Effector memory CD4-positive, alpha-beta T cell (primary cell): ENCODE measurements around the gene CABLES1.

Source experiments
- DNase-seq, 3 donors: peaks; one replicate each; pipeline ENCODE4 v3.0.0-alpha.2; 2020
- H3K27ac ChIP-seq: 2 replicates; pipeline ENCODE4 v1.7.0; 2013; ENCODE audit warnings: mild to moderate bottlenecking, low read length, moderate library complexity; ENCODE audit not compliant: insufficient read depth, poor library complexity, severe bottlenecking
- H3K27me3 ChIP-seq: replicated peaks from 2 replicates; pipeline ENCODE4 v1.7.0; 2013; ENCODE audit warnings: mild to moderate bottlenecking, low read length; ENCODE audit not compliant: insufficient read depth, control insufficient read depth, poor library complexity, severe bottlenecking
- H3K36me3 ChIP-seq: 2 replicates; pipeline ENCODE4 v1.7.0; 2013; ENCODE audit warnings: mild to moderate bottlenecking, low read length, moderate library complexity; ENCODE audit not compliant: control insufficient read depth, insufficient read depth
- H3K4me1 ChIP-seq: 2 replicates; pipeline ENCODE4 v1.7.0; 2013; ENCODE audit warnings: low read length, mild to moderate bottlenecking; ENCODE audit not compliant: control insufficient read depth, insufficient read depth, poor library complexity, severe bottlenecking
- H3K4me3 ChIP-seq: 2 replicates; pipeline ENCODE4 v1.7.0; 2013; ENCODE audit warnings: low read length, low read depth, mild to moderate bottlenecking; ENCODE audit not compliant: insufficient read depth, poor library complexity, severe bottlenecking
- H3K9me3 ChIP-seq: 2 replicates; pipeline ENCODE4 v1.7.0; 2013; ENCODE audit warnings: mild to moderate bottlenecking, low read length, moderate library complexity; ENCODE audit not compliant: control insufficient read depth

CABLES1 gene

GRCh38 chr18:23302851-23303527, 167.7 kb downstream of the CABLES1 start:
- Histone ChIP-seq H3K36me3 (no peaks in the 10 kb centered on the region), H3K4me3 (no peak overlapping the region), H3K27ac (no peak overlapping the region), H3K9me3 (no peaks in the 10 kb centered on the region), H3K27me3 (no peaks in the 10 kb centered on the region), H3K4me1 (peaks cover 3% of the 10 kb centered on the region)
- no peak for DNase-seq

- H3K9me3 ChIP-seq: no peaks in the 10 kb centered on the region
- H3K36me3 ChIP-seq: no peaks in the 10 kb centered on the region
- H3K4me1 ChIP-seq: peaks cover 5% of the 10 kb centered on the region
- no peak overlapping the region for H3K27ac ChIP-seq
- no peak for DNase-seq
- no peaks in the 10 kb centered on the region for H3K27me3 ChIP-seq
- H3K4me3 ChIP-seq: no peak overlapping the region
These were observed 171.5 kb downstream of the CABLES1 start for GRCh38 chr18:23306822-23307221.

DNA sequence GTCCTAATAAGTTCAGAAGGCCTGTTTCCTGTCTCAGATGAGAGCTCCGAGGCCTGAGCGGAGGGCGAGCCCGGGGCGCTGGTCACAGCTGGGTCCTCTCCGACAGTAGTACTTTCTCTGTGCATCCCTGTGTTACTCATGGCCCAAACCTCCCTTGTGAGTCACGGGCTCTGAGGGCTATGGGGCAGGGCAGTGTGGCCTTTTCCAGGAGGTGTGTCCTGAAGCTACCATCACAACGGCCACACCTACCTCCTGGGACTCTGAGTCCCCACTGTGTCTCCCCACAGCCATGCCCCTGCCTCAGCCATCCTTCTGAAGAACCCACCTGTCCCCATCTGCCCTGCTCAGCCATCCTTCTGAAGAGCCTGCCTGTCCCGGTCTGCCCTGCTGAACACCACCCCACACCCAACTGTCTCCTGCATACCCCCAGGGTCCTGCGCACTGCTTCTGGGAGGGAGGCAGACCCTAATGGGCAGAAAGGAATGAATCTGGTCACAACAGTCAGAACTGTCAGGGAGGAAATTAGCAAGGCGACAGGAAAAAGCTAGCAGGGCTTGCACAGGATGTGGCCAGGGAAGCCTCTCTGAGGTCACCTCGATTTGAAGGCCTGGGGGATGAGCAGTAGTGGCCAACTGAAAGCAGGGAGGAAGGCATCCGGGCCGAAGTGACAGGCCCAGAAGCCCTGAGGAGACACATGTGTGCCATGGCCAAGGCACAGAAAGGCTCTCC, 172.4 kb downstream of the CABLES1 start:
- Histone ChIP-seq H3K27me3 (no peaks in the 10 kb centered on the region), H3K4me3 (no peak overlapping the region), H3K27ac (no peak overlapping the region), H3K4me1 (peaks cover 5% of the 10 kb centered on the region), H3K9me3 (no peaks in the 10 kb centered on the region), H3K36me3 (no peaks in the 10 kb centered on the region)
- no peak for DNase-seq
